HG03342 (cell line): ENCODE data around the gene CD83.
"Not testable (repeated sequence)": the region's sequence is repeated elsewhere in the genome, so short reads cannot be mapped to it uniquely, and the experiment has no call there.

Experiments
- ATAC-seq: cut with Tn5 transposase; IDR thresholded peaks from one replicate; pipeline ENCODE4 v1.9.1; 2021; ENCODE audit warnings: mild to moderate bottlenecking, moderate library complexity; ENCODE audit not compliant: unreplicated experiment

Gene CD83

GRCh38 chr6:14146506-14147096 is 29.0 kb downstream of the CD83 start:
- ATAC-seq = no peak

DNA sequence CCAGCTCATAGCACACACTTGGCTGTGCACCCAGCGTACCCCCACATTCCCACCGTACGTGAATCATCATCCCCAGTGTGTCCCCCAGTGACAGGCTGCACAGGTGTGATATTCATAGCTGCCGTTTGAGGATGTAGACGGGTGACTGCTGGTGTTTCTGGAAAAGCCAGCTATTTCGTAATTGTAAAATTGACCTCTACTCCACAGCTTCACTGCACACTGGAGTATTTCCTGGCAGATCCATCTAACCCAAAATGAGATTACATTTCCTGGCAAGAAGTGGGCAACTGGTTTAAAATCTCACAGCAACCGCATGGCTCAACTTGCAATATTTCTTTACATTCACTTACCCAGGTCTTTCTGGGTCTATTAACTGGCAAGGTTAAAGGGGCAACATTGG is 30.3 kb downstream of the CD83 start:
- no peak for ATAC-seq

GRCh38 chr6:14148471-14148870 is 30.9 kb downstream of the CD83 start:
- ATAC-seq = no peak

GRCh38 chr6:14149053-14149738 is 31.6 kb downstream of the CD83 start:
- ATAC-seq = no peak

DNA sequence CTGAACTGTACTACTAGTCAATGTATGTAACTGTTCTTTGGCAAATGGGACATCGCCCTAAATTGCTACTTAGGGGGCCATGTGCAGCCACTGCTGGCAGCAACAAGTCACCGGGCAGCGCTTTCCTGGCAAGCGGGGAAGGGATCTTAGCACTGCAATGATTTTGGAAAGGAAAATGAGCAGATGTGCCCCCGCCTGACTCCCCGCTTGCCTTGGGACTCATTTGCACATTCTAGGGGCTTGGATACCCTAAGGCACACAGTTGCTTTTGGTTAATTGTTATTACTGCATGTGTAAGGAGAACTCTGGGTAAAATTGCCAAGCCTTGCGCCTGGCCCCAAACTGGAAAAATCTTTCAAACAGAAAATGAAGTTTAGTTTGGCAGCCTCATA is 32.2 kb downstream of the CD83 start:
- no peak for ATAC-seq

DNA sequence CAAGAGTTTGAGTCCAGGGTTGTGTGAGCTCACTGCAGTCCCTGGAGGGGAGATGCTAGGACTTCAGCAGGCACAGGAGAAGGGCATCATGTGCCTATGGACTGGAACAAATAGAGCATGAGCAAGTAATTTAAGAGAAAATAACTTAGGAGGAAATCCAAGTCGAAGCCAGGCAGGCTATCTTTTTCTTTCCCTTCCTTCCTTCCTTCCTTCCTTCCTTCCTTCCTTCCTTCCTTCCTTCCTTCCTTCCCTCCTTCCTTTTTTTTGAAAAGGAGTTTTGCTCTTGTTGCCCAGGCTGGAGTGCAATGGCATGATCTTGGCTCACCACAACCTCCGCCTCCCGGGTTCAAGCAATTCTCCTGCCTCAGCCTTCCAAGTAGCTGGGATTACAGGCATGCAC is 33.7 kb downstream of the CD83 start:
- ATAC-seq = not testable (repeated sequence)

- ATAC-seq = no peak
These were observed 34.2 kb downstream of the CD83 start for GRCh38 chr6:14151773-14152172.

DNA sequence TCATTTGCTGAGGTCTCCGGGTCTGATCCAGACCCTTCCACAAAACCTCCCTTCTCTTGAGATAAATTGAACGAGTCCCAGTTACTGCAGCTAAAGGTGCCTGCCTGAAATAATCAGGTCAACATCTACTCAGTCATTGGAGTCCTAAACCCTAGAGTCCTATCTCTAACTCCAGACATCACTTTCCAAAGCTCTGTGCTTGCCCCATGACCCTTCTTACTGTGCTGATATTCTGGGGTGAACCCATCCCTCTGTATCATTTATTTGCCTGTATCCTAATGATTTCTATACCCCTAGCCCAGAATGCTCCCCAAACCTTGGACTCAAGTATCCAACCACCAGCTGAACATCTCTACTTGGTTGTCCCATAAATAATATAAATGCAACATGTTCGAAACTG is 35.7 kb downstream of the CD83 start:
- no peak for ATAC-seq

DNA sequence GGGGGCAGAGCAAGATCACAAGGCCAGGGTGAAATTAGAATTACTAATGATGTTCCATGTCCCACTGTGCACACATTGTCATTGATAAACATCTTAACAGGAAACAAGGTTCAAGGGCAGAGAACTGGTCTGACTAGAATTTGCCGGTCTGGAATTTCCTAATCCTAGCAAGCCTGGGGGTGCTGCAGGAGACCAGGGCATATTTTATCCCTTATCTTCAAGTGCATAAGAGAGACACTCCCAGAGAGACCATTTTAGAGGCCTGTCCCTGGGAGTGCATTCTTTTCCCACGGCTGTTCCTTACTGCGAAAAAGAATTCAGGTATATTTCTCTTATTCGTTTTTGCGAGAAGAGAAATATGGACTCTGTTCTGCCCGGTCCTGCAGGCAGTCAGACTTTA is 41.5 kb downstream of the CD83 start:
- no peak for ATAC-seq

- no peak for ATAC-seq
These were observed 45.3 kb downstream of the CD83 start for GRCh38 chr6:14162826-14163225.

DNA sequence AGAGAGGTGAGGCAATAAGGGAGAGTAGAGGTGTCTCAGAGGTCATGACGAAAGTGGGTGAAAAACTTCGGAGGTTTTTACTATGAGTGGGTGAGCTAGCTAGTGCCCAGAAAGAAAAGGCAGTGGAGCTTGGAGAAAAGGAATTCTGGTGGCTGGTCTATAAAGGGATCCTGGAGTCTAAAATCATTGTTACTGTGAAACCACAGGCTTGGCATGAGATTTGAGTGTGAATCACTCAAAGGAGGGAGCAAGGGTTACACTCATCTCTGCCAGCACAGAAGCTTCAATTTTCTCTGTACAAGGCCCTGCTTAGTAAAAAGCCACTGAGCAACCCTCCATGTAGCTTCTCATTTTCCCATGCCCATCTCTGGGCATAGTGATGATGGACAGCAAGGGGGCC is 47.5 kb downstream of the CD83 start:
- ATAC-seq = no peak

GRCh38 chr6:14166839-14167238 is 49.3 kb downstream of the CD83 start:
- no peak for ATAC-seq

- ATAC-seq = no peak
These were observed 52.6 kb downstream of the CD83 start for GRCh38 chr6:14170128-14170527.

- no peak for ATAC-seq
These were observed 55.0 kb downstream of the CD83 start for GRCh38 chr6:14172562-14172961.

GRCh38 chr6:14174226-14174625 is 56.7 kb downstream of the CD83 start:
- ATAC-seq = no peak

GRCh38 chr6:14174996-14175395 is 57.4 kb downstream of the CD83 start:
- no peak for ATAC-seq

GRCh38 chr6:14176429-14176828 is 58.9 kb downstream of the CD83 start:
- ATAC-seq = no peak

- ATAC-seq = no peak
These were observed 60.0 kb downstream of the CD83 start for GRCh38 chr6:14177413-14178082.

GRCh38 chr6:14178083-14178445 is 60.5 kb downstream of the CD83 start:
- no peak for ATAC-seq

GRCh38 chr6:14180609-14181008 is 63.0 kb downstream of the CD83 start:
- ATAC-seq = no peak

DNA sequence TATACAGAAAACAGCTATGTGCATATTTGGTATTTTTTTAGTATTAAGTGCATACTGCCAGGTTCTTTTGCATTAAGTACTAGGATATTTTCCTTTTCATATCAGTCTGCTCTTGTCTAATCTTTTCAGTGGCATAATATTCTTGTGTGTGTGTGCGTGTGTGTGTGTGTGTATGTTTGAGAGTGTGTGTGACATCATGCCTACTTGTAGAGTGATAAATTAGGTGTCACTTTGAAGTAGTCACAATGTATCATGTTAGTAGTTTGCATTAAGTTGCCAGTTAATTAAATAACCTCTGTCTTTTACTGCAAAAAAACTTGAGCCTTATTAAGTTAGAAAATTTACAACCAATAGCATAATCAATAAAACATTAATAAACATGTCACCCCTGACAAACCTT is 65.3 kb downstream of the CD83 start:
- ATAC-seq = no peak
